Mucosa of descending colon (tissue), 3 donors: ENCODE measurements around the gene OPTN. TPM values are rescaled to one million over a fixed set of nuclear protein-coding genes. Genes with fewer than 3 reads are reported as not detected.

Source experiments
- ATAC-seq: fragments of 200-7000 bp; cut with Tn5 transposase; one replicate; pipeline ENCODE4 v1.9.1; 2020; ENCODE audit warnings: mild to moderate bottlenecking, moderate library complexity
- DNase-seq, 3 donors: peaks; one replicate each; pipeline ENCODE4 v3.0.0-alpha.2; 2020
- H3K36me3 ChIP-seq: fragments of 200-600 bp; one replicate; pipeline ENCODE4 v1.8.0; 2021; ENCODE audit warnings: low read depth, mild to moderate bottlenecking
- H3K4me1 ChIP-seq: fragments of 200-600 bp; one replicate; pipeline ENCODE4 v1.8.0; 2021; ENCODE audit warnings: low read depth, mild to moderate bottlenecking
- H3K4me3 ChIP-seq: fragments of 200-600 bp; one replicate; pipeline ENCODE4 v1.8.0; 2021; ENCODE audit warnings: mild to moderate bottlenecking
- H3K9me3 ChIP-seq: fragments of 200-600 bp; one replicate; pipeline ENCODE4 v1.8.0; 2021; ENCODE audit warnings: mild to moderate bottlenecking
- CTCF ChIP-seq: fragments of 200-600 bp; IDR thresholded peaks from one replicate; pipeline ENCODE4 v1.8.0; 2022; ENCODE audit warnings: antibody characterized with exemption, mild to moderate bottlenecking
- intact Hi-C, 2 donors: fragments of 100-400 bp; cut with DNase I in 1 of 2; cut with micrococcal nuclease in 1 of 2; formaldehyde crosslinking; loops; one replicate each; pipeline versions ENCODE4 v1.11.0 to v1.11.1; 2022; cut with DNase I, micrococcal nuclease
- total RNA-seq, 3 donors: library from RNA; stranded (reverse); fragmentation: NEBNext Ultra II Directional in 2 of 3; extraction: Animal tissue kit (Norgen Biotek cat#: 25700) in 2 of 3; gene quantifications; one replicate each; pipeline versions ENCODE4 v1.2.1 to v1.2.4, GENCODE V29; 2021 to 2023
- donor health status: DM: no; HTN: no; CAD: no; lungs with moderate emphysema.
- donor health status: DM: no; HTN: no; CAD: no.
- donor health status: DM: no; HTN: yes; CAD: no.

The OPTN gene
- total RNA-seq, 3 donors from 2014 or later: 92.1 to 148 (median 101) TPM

DNA sequence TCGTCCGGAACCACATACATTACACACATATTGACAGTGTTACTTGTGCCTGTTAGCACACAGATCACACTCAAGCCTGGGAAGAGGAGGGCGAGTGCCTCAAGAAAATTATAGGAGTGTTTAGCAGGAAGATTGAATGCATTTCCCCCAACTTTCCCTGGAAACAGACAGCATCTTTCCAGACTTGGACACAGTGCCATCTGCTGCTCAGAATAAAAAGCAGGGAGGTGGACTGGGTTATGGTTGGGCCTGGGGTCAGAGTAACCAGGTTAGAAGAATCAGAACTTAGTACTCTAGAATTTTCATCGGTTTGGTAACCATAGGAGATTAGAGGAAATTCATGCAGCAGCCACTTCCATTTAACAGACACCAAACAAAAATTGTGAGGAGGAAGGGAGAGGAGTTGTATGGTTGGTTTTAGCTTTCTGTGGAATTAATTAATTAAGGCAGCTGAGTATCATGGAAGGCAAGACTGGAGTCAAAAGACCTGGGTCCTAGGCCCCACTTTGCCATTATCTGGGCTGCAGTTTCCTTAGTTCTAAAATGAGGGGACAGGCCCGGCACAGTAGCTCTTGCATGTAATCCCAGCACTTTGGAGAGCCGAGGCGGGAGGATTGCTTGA lies 43.4 kb upstream of the OPTN start:
- no peak overlapping the region for H3K4me3 ChIP-seq
- TF ChIP-seq CTCF: no peak
- no peaks in the 10 kb centered on the region for H3K36me3 ChIP-seq
- intact Hi-C loops: no loop called here
- peak in 1 of 3 donors; percentile 6 for DNase-seq
- no peaks in the 10 kb centered on the region for H3K4me1 ChIP-seq
- no peak for ATAC-seq
- H3K9me3 ChIP-seq: no peaks in the 10 kb centered on the region

DNA sequence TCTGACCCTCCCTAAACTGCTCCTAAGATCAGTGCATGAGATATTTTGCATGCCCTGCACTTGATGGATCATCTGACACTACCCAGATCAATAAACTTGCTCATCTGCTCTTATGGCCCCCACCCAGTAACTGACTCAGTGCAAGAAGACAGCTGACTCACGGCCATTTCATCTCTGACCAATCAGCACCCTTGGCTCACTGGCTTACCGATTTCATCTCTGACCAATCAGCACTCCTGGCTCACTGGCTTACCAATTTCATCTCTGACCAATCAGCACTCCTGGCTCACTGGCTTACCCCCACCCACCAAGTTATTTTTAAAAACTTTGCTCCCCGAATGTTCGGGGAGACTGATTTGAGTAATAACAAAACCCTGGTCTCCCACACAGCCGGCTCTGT lies 37.2 kb upstream of the OPTN start:
- no peak for DNase-seq
- intact Hi-C loops: loop anchor here in 1 of 2 donors (10.0 kb wide), 1 partner anchor 328 kb away; no protein-coding TSS in a partner anchor
- ATAC-seq: no peak
- H3K9me3 ChIP-seq: no peaks in the 10 kb centered on the region
- no peak overlapping the region for H3K4me3 ChIP-seq
- no peak for TF ChIP-seq CTCF
- no peaks in the 10 kb centered on the region for H3K36me3 ChIP-seq
- no peaks in the 10 kb centered on the region for H3K4me1 ChIP-seq

GRCh38 chr10:13066527-13066926 lies 33.4 kb upstream of the OPTN start:
- Histone ChIP-seq H3K36me3 (no peaks in the 10 kb centered on the region), H3K4me3 (no peak overlapping the region), H3K4me1 (no peaks in the 10 kb centered on the region), H3K9me3 (no peaks in the 10 kb centered on the region)
- DNase-seq: no peak
- TF ChIP-seq CTCF: no peak
- no peak for ATAC-seq
- intact Hi-C loops: loop anchor here in 1 of 2 donors (10.0 kb wide), 1 partner anchor 332 kb away; no protein-coding TSS in a partner anchor

DNA sequence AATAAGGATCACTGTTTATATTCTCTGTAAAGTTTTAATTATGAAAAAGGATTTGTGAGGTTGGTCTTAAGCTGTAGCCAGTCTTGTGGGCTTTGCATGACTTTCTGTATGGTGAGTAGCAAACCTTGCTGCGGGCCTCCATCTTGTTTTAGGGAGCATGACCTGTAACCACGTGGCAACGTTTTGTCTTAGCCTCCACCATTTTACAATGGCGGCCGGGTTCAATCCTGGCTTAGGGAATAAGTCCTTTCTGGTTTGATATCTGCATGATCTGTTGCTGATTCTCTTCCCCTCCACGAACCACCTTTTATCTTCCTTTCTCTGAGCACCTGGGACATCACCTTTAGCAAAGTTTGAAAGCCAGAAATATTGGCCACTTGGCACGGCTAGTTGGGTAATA lies 32.5 kb upstream of the OPTN start:
- no peak for ATAC-seq
- no peak overlapping the region for H3K4me3 ChIP-seq
- intact Hi-C loops: loop anchor here in 1 of 2 donors (10.0 kb wide), 1 partner anchor 333 kb away; no protein-coding TSS in a partner anchor

DNA sequence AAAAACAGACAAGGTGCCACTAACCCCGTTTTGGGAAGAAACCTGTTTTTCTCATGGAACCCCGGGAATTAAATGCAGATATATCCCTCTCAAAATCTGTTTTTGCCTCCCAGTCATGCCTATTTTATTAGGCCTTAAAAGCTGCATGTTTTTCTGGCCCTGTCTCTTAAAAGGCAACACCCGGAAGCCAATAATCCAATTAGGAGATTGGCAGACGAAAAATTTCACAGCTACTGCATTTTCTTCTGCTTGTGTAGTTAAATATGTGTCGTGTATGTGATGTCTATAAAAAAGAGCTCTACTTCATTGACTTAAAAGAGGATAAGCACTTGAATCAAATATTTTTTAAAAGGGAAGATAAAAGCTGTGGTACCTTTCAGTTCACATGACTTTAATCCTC lies 31.9 kb upstream of the OPTN start:
- Histone ChIP-seq H3K9me3 (no peaks in the 10 kb centered on the region), H3K36me3 (no peaks in the 10 kb centered on the region), H3K4me3 (no peak overlapping the region), H3K4me1 (no peaks in the 10 kb centered on the region)
- ATAC-seq (no peak), DNase-seq (no peak)
- no peak for TF ChIP-seq CTCF
- intact Hi-C loops: loop anchor here in 1 of 2 donors (10.0 kb wide), 1 partner anchor 333 kb away; no protein-coding TSS in a partner anchor

More for the DNA sequence above, 32.5 kb upstream of the OPTN start:
- no peaks in the 10 kb centered on the region for H3K36me3 ChIP-seq
- no peak for TF ChIP-seq CTCF
- H3K4me1 ChIP-seq: no peaks in the 10 kb centered on the region
- no peak for DNase-seq
- no peaks in the 10 kb centered on the region for H3K9me3 ChIP-seq
